ENCODE measurements around the gene ZNF576.
"Not testable (repeated sequence)": the region's sequence is repeated elsewhere in the genome, so short reads cannot be mapped to it uniquely, and the experiment has no call there.

ZNF576 gene

DNA sequence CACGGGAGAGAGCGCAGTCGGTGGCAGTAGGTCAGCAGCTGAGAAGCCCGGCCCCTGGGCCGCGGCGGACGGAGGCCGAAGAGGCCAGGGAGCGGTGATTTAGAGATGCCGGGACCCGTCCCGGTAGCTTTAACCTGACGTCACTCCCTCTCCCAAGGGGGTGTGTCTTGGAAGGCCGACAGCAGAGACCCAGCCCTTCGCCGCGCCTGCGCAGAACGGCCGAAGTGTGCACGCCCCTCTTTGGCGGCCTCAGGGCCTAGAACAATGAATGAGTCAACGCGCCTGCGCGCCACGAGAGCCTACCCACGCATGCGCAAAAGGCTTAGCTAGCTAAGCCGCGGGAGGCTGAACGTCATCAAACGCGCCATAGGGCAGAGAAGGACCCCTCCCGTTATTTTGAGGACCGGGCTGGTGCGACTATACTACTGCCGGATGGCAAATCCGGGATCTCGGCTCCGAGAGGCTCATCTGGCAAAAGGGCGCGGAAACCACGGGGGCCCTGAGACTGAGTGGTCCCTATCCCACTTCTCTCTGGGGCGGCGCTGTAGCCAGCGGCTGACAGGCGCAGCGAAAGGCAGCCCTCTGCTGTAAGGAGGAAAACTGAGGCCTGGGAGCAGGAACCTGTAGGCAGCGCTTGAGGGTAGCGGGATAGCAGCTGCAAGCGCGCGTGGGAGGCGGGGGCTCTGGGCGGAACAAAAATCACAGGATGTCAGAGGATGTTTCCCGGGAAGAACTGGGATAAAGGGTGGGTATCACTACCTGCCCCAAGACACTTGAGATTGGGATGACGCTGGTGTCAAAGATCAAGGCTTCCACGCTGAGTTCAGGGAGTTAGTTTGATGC, at the start of gene ZNF576, which contains the start of gene IRGQ:
TSS of gene ZNF576 (plus strand) at position 597 of the 843 bp plus-strand sequence. CDS start 514 bp downstream, outside the sequence.
TSS of gene IRGQ (minus strand) at position 136 of the 843 bp plus-strand sequence. CDS start 796 bp downstream, outside the sequence.
- DNase-seq (ENCODE audit: low spot score) = peak; percentile 100

GRCh38 chr19:43547926-43548325, 48.5 kb upstream of the ZNF576 start:
- not testable (repeated sequence) for DNase-seq (ENCODE audit: low spot score)

GRCh38 chr19:43548706-43549105, 47.7 kb upstream of the ZNF576 start:
- DNase-seq (ENCODE audit: low spot score) = no peak

- DNase-seq (ENCODE audit: low spot score) = no peak
Observed at GRCh38 chr19:43551399-43552197, 44.8 kb upstream of the ZNF576 start.

DNA sequence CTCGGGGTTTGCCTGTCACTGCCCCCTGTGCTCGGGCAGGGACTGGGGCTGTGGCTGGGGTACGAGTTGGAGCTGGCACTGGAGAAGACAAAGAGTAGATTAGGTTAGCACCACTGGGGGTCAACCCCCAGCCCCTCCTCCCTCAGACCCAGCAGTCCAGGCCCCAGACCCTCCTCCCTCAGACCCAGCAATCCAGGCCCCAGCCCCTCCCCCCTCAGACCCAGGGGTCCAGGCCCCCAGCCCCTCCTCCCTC, 44.3 kb upstream of the ZNF576 start:
- no peak for DNase-seq (ENCODE audit: low spot score)

DNA sequence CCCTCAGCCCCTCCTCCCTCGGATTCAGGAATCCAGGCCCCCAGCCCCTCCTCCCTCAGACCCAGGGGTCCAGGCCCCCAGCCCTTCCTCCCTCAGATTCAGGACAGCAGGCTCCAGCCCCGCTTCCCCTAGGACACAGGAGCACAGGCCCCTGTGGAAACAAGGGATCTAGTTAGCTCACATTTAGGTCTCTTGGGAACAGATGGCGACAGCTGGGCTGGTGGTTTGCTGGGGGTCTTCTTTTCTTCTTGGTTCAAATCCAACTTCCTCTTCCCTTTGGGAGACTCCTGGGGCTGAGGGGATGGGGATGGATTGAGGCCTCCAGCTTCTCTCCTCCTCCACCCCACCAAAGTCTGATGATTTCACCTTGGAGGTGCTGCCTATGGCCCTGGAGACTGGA, 43.8 kb upstream of the ZNF576 start:
- DNase-seq (ENCODE audit: low spot score) = no peak

- DNase-seq (ENCODE audit: low spot score) = no peak
Observed at GRCh38 chr19:43553656-43554055, 42.7 kb upstream of the ZNF576 start.

DNA sequence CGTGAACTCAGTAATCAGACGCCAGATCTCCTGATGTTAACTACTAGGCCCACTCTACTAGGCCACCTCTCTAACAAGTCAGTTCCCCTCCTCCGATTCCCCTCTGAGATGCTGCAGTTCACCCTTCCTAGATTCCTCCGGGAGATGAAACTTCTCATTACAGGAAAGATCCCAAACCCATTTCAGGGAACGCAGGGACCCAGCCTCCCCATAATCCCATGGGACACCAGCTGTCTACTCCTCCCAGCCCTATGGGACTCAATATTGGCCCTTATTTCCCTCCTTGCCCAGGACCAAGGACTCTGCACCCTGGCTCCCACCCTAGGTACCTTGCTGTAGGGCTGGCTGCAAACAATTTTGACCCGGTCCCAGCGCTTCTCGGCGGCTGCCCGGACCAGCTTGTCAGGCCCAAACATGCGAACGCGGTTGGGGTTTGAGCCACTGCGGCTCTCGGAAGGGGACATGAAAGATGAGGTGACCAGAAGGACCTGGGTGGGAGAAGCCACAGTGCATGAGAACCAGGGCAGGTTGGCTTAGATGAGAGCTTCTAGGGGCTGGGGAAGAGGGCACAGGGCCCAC, 42.0 kb upstream of the ZNF576 start:
- no peak for DNase-seq (ENCODE audit: low spot score)

DNA sequence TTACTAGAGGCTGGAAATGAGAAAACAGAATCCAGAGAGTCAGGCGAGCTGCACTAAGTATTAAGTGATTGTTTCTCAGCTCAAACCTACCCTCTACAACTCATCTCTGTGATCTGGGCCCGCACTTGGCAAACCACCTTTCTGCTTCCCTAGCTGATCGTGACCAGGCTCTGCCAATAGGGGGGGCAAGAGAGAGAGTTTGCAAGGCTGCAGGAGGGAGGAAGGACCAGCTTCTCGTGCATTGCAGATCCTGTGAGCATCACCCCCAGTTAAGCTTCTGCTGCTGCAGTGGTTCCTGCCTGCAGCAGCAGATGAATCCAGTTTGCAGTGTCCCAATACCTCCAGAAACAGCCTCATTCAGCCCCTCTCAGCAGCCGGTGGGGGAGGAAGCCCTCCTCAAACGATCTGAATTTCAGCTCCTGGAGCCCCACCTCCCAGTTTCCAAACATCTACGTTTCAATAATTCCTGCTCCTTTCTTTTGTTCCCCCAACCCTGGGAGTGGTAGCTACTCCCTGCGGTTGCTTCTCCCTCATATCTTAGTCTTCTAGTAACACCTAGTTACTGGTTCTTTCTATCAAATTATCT, 41.1 kb upstream of the ZNF576 start:
- DNase-seq (ENCODE audit: low spot score) = peak; percentile 83

DNA sequence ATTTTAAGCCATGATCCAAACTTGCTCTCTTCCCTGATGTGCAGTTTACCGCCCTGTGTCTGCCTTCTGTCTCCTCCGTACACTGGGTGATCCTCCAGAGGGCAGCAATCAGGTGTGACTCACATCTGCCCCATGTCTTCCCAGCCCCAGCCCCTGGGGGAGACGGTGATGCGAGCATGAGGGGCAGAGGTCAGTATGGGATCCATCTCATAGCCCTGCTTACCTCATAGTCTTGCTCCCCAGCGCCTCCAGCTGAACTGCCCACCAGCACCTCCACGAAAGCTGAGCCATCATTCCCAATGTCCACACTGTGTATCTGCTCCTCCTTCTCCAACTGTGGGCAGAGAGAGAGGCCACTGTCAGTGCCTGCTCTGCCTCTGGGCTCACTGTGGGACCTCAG, 35.7 kb upstream of the ZNF576 start:
- no peak for DNase-seq (ENCODE audit: low spot score)

DNA sequence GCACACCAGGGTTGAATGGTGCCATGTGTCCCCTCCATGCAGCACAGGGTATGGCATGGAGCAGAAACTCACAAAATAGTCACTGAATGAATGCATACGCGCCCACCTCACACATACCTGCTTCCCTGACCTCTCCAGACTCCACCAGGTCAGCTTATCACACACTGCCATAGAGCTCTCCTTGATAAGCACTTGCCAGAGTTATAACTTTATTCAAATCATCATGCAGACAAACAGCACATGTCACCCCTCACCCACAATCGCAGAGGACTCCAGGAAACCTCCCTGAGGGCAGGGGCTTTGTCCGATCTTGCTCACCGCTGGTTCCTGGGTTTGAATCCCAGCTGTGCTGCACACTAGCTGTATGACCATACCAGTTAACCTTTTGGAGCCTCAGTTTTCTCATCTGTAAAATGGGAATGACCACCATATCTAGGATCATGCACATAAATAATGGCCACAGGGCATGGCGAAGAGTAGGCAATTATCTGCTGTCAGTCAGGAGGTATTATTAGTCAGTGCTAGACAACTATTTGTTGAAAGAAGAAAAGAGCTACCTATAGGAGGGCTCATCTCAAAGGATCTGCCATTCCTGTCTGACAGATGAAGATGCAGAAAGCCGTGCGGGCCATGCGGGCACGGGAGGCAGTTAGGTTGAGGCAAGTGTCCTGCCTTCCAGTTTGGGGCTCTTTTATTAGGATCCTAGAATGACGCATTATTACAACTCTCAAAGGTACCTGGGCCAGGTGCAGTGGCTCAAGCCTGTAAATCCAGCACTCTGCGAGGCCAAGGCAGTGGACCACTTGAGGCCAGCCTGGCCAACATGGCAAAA, 35.0 kb upstream of the ZNF576 start:
- DNase-seq (ENCODE audit: low spot score) = no peak

GRCh38 chr19:43562226-43562697, 34.1 kb upstream of the ZNF576 start:
- no peak for DNase-seq (ENCODE audit: low spot score)

- no peak for DNase-seq (ENCODE audit: low spot score)
Observed at GRCh38 chr19:43562698-43563241, 33.6 kb upstream of the ZNF576 start.

GRCh38 chr19:43563816-43564457, 32.5 kb upstream of the ZNF576 start:
- no peak for DNase-seq (ENCODE audit: low spot score)

DNA sequence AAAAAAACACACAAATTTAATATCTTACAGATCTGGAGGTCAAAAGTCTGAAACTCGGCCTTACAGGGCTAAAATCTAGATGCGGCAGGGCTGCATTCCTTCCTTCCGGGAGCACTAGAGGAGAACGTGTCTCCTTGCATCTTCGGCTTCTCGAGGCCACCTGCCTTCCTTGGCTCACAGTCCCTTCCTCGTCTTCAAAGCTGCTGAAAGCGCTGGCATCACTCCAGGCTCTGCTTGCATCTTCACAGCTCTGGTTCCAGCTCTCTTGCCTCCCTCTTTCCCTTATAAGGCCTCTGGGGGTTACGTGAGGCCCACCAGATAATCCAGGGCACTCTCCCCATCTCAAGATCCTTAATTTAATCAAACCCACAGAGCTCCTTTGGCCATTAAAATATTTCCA, 31.6 kb upstream of the ZNF576 start:
- no peak for DNase-seq (ENCODE audit: low spot score)

GRCh38 chr19:43569657-43570056, 26.7 kb upstream of the ZNF576 start:
- no peak for DNase-seq (ENCODE audit: low spot score)

DNA sequence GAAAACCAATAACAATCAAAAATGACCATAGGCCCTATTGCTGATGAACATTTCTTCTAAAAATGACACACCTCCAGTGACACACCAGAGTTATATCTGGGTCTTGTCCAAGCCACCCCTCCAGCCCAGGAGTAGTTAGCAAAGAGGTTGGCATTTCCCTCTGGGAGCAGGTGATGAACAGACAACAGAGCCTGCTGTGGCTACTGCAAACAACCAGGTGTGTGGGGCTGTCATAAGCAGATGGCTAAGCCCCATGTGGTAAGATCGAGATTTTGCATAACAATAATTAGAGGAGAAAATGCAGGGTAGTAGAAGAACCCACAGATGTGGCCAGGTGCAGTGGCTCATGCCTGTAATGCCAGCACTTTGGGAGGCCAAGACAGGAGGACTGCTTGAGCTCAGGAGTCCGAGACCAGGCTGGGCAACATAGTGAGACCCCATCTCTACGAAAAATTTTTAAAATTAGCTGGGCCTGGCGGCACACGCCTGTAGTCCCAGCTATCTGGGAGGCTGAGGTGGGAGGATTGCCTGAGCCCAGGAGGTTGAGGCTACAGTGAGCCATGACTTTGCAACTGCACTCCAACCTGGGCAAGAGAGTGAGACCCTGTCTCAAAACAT, 26.1 kb upstream of the ZNF576 start:
- DNase-seq (ENCODE audit: low spot score) = no peak

GRCh38 chr19:43572171-43572588, 24.2 kb upstream of the ZNF576 start:
- no peak for DNase-seq (ENCODE audit: low spot score)

GRCh38 chr19:43574424-43575155, 21.8 kb upstream of the ZNF576 start:
- no peak for DNase-seq (ENCODE audit: low spot score)

All from ecto neural progenitor cell (in vitro differentiated cells).